ENCODE data around the gene SPTBN5. TPM values are rescaled to one million over a fixed set of nuclear protein-coding genes. Genes with fewer than 3 reads are reported as not detected.

The SPTBN5 gene
- total RNA-seq, 2 experiments from 2014 or later = 1.5 to 1.6 TPM

- CTCF ChIA-PET = no interaction called here
Measured at GRCh38 chr15:41862515-41863116, 31.2 kb downstream of the SPTBN5 start.

DNA sequence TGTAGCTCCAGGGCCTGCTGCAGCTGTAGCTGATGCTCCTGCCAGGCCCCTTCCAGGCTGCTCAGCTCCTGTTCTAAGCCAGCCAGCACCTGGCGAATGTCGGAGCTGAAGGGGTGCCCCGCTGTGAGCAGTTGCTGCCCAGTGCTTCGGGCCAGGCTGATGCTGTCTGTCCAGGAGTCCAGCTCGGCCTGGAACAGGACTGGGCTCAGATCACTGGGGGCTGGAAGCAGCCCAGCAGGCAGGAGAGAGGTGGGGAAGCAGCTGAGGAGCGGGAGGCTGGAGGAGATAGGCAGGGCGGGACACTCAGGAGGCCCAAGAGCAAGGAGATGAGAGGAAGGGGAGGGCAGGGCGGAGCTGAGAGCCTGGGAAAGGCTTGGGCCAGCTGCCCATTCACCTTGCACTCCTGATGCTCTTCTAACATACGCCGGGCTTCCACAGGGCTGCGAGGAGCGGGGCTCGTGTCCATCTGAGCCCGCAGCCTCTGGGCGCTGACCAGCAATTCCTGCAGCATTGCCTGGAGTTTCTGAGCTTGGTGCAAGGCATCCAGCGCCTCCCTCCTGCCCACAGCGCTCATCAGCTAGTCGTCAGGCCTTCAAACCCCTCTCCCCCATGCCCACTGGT is 32.0 kb downstream of the SPTBN5 start:
- POLR2A ChIA-PET = interaction anchor here (0.7 to 1.2 kb wide), 4 partner anchors 9 to 36 kb away, joined by 3 to 5 read pairs (median 3); no protein-coding TSS in a partner anchor

More at GRCh38 chr15:41862515-41863116, 31.2 kb downstream of the SPTBN5 start:
- no peak overlapping the region for H3K27ac Mint-ChIP-seq
- H3K4me1 Mint-ChIP-seq = peaks cover 4% of the 10 kb centered on the region
- no peak overlapping the region for H3K4me3 Mint-ChIP-seq
- POLR2A ChIA-PET = interaction anchor here (1.1 to 1.2 kb wide), 3 partner anchors 8 to 37 kb away, joined by 3 to 5 read pairs (median 3); no protein-coding TSS in a partner anchor
- no peaks in the 10 kb centered on the region for H3K27me3 Mint-ChIP-seq
- DNase-seq = no peak
- H3K9me3 Mint-ChIP-seq = no peaks in the 10 kb centered on the region
- no peaks in the 10 kb centered on the region for H3K36me3 Mint-ChIP-seq (ENCODE audit: low read depth)

DNA sequence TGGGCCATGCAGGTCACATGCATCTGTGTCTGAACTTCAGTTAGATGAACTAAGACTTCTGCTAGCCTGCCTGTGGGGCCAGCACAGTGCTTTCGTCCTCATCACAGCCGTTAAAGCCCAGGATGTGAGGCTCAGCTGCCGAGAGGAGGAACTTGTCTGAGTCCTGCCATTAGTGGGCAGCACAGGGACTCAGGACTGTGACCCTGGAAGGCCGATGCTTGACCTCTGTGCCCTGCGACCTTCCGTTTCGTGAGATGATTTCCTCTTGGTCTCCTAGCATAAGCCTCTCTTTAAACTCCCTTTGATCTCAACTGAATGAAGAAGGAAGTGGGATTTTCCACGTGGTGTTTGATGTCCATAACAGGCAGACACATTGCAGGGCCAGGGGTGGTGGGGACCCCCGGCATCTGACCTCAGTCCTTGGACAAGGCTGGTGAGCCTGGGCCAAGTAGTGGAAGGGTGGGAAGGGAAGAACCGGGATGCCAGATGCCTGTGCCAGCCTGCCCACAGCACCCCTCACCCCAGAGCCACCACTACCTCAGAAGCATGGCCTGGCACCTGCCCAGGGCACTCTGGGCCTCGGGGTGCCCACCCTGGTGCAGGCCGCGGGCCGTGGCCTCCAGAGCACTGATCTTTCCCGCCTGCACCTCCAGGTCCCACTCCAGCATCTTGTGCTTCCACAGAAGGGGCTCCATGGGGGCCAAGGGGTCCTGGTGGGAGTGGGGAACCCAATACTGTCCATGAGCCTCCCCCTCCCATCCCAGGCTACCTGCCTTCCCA is 33.6 kb downstream of the SPTBN5 start:
- Mint-ChIP-seq H3K4me1 (peaks cover 4% of the 10 kb centered on the region), H3K36me3 (ENCODE audit: low read depth) (no peaks in the 10 kb centered on the region), H3K4me3 (no peak overlapping the region), H3K27ac (no peak overlapping the region), H3K9me3 (no peaks in the 10 kb centered on the region), H3K27me3 (no peaks in the 10 kb centered on the region)
- no peak for DNase-seq
- ChIA-PET POLR2A (no interaction called here), CTCF (interaction anchor here (1.3 to 1.5 kb wide), 2 partner anchors 48 to 86 kb away, joined by 5 to 6 read pairs; partner anchors contain the start of gene MAPKBP1)

More for the DNA sequence above, 32.0 kb downstream of the SPTBN5 start:
- H3K27me3 Mint-ChIP-seq = no peaks in the 10 kb centered on the region
- no peaks in the 10 kb centered on the region for H3K9me3 Mint-ChIP-seq
- no peaks in the 10 kb centered on the region for H3K36me3 Mint-ChIP-seq (ENCODE audit: low read depth)
- no peak overlapping the region for H3K4me3 Mint-ChIP-seq
- H3K27ac Mint-ChIP-seq = no peak overlapping the region
- H3K4me1 Mint-ChIP-seq = peaks cover 4% of the 10 kb centered on the region
- CTCF ChIA-PET = interaction anchor here (1.3 to 1.5 kb wide), 2 partner anchors 50 to 88 kb away, joined by 5 to 6 read pairs; partner anchors contain the start of gene MAPKBP1
- no peak for DNase-seq

- no peak overlapping the region for H3K4me3 Mint-ChIP-seq
- no peak for DNase-seq
- CTCF ChIA-PET = interaction anchor here (1.3 kb wide), 1 partner anchor 46 kb away, joined by 3 read pairs; no protein-coding TSS in a partner anchor
- no peaks in the 10 kb centered on the region for H3K27me3 Mint-ChIP-seq
- H3K36me3 Mint-ChIP-seq (ENCODE audit: low read depth) = no peaks in the 10 kb centered on the region
- no peak overlapping the region for H3K27ac Mint-ChIP-seq
- no peaks in the 10 kb centered on the region for H3K9me3 Mint-ChIP-seq
- POLR2A ChIA-PET = no interaction called here
- H3K4me1 Mint-ChIP-seq = peaks cover 4% of the 10 kb centered on the region
Measured at GRCh38 chr15:41858756-41859155, 35.1 kb downstream of the SPTBN5 start.

DNA sequence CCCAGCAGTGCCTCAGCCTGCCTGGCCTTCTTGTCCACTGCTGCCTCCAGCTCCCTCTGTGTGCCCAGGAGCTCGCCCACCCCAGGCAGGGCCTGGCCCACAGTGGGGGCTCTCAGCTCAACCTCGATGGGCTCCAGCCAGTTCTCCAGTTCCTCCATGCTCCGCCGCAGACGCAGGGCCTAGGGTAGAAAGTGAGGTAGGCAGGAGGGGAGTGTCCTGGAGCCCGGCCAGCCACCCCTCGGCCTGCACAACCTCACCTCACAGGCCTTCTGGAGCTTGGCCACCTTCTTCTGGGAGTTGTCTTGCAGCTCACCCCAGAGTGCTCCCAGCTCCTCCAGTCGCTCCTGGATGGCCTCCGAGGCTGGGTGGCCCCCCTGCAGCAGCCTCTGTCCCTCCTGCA is 36.5 kb downstream of the SPTBN5 start:
- no peaks in the 10 kb centered on the region for H3K9me3 Mint-ChIP-seq
- CTCF ChIA-PET = interaction anchor here (1.1 kb wide), 1 partner anchor 83 kb away, joined by 3 read pairs; the partner anchor contains the start of gene MAPKBP1
- no peak overlapping the region for H3K27ac Mint-ChIP-seq

DNA sequence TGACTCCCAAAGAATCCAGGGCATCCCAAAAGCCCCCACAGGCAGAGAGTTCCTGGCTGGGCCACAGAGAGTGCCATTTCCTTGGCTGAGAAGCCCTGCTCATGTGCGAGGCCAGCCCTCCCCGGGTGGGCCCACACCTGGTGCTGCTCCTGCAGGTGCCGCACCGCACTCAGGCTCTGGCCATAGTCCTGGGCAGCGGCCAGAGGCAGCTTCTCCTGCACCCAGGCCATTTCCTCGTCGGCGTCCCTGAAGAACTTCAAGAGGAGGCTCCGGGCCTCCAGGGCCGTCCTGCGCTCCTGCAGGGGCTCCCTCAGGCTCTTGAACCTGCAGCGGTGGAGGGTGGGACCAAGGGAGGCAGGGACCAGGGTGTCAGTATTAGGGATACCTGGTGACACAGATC is 37.1 kb downstream of the SPTBN5 start:
- Mint-ChIP-seq H3K27ac (no peak overlapping the region), H3K27me3 (no peaks in the 10 kb centered on the region), H3K36me3 (ENCODE audit: low read depth) (no peaks in the 10 kb centered on the region), H3K4me1 (peaks cover 4% of the 10 kb centered on the region), H3K4me3 (no peak overlapping the region), H3K9me3 (no peaks in the 10 kb centered on the region)
- no peak for DNase-seq
- ChIA-PET CTCF (no interaction called here), POLR2A (no interaction called here)

More for the DNA sequence above, 36.5 kb downstream of the SPTBN5 start:
- Mint-ChIP-seq H3K36me3 (ENCODE audit: low read depth) (no peaks in the 10 kb centered on the region), H3K4me3 (no peak overlapping the region), H3K4me1 (peaks cover 4% of the 10 kb centered on the region), H3K27me3 (no peaks in the 10 kb centered on the region)
- POLR2A ChIA-PET = no interaction called here
- DNase-seq = no peak

GRCh38 chr15:41856262-41856661 is 37.6 kb downstream of the SPTBN5 start:
- Mint-ChIP-seq H3K9me3 (no peaks in the 10 kb centered on the region), H3K36me3 (ENCODE audit: low read depth) (no peaks in the 10 kb centered on the region), H3K4me1 (peaks cover 4% of the 10 kb centered on the region), H3K4me3 (no peak overlapping the region), H3K27me3 (no peaks in the 10 kb centered on the region), H3K27ac (no peak overlapping the region)
- ChIA-PET POLR2A (no interaction called here), CTCF (no interaction called here)
- DNase-seq = no peak

DNA sequence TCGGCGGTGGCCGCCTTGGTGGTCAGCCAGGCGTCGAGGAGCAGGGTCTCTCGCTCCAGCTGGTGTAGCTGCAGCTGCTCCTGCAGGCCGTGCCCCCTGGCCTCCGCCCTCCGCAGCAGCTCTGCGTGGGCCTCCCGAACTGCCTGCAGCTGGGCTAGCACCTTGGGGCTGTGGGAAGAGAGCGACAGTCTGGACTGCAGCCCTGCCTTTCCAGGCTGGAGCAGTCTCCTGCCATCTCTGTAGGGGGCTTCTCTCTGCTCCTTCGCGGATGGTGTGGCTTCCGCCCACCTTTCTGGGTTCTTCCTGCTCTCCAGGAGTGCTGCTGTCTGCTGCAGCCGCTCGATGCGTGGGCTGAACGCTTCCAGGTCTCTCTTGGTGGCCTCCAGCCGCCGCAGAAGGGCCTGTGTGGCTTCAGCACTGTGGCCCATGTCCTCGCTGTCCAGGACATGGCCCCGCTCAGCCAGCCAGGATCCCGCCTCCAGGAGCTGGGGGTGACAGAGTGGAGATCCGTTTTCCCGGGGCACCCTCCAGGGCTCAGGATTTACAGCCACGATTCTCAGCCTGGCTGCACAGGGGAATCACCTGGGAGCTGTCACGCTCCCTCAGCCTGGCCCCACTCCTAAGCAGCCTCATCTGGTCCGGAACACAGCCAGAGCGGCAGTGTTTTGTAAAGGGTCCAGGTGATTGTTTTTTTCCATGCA is 38.4 kb downstream of the SPTBN5 start:
- Mint-ChIP-seq H3K4me1 (peaks cover 2% of the 10 kb centered on the region), H3K27me3 (no peaks in the 10 kb centered on the region), H3K36me3 (ENCODE audit: low read depth) (no peaks in the 10 kb centered on the region), H3K9me3 (no peaks in the 10 kb centered on the region), H3K27ac (no peak overlapping the region), H3K4me3 (no peak overlapping the region)
- POLR2A ChIA-PET = no interaction called here
- no peak for DNase-seq
- CTCF ChIA-PET = interaction anchor here (1.5 kb wide), 1 partner anchor 49 kb away, joined by 5 read pairs; no protein-coding TSS in a partner anchor

DNA sequence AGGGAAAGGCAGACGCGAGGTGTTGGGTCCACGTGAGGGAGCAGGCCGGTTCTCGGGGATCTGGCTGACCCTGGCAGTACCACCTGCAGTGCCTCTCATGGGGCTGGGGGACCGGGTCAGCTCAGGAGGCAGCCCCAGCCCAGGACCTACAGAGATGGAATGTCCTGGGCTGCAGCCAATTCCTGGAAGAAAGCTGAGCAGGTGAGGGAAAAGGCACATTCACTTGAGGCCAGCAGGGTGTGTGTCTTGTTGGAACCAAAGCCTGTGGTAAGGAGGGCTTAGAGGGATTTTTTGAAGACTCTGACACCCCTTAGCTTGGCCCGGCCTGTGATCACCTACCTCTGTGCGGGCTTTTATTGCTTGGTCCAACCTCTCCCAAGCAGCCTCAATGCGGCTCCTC is 39.4 kb downstream of the SPTBN5 start:
- Mint-ChIP-seq H3K27ac (no peak overlapping the region), H3K4me3 (no peak overlapping the region), H3K36me3 (ENCODE audit: low read depth) (no peaks in the 10 kb centered on the region), H3K4me1 (no peaks in the 10 kb centered on the region), H3K9me3 (no peaks in the 10 kb centered on the region), H3K27me3 (no peaks in the 10 kb centered on the region)
- POLR2A ChIA-PET = no interaction called here
- DNase-seq = no peak
- CTCF ChIA-PET = interaction anchor here (1.5 kb wide), 1 partner anchor 50 kb away, joined by 5 read pairs; no protein-coding TSS in a partner anchor

GRCh38 chr15:41853831-41854230 is 40.0 kb downstream of the SPTBN5 start:
- Mint-ChIP-seq H3K27me3 (no peaks in the 10 kb centered on the region), H3K9me3 (no peaks in the 10 kb centered on the region), H3K36me3 (ENCODE audit: low read depth) (no peaks in the 10 kb centered on the region), H3K4me3 (no peak overlapping the region), H3K27ac (no peak overlapping the region), H3K4me1 (no peaks in the 10 kb centered on the region)
- CTCF ChIA-PET = interaction anchor here (0.6 to 1.5 kb wide), 2 partner anchors 51 to 291 kb away, joined by 3 to 5 read pairs; no protein-coding TSS in a partner anchor
- no peak for DNase-seq
- POLR2A ChIA-PET = interaction anchor here (1.0 to 1.4 kb wide), 4 partner anchors 9 to 22 kb away, joined by 3 to 4 read pairs (median 3); no protein-coding TSS in a partner anchor

DNA sequence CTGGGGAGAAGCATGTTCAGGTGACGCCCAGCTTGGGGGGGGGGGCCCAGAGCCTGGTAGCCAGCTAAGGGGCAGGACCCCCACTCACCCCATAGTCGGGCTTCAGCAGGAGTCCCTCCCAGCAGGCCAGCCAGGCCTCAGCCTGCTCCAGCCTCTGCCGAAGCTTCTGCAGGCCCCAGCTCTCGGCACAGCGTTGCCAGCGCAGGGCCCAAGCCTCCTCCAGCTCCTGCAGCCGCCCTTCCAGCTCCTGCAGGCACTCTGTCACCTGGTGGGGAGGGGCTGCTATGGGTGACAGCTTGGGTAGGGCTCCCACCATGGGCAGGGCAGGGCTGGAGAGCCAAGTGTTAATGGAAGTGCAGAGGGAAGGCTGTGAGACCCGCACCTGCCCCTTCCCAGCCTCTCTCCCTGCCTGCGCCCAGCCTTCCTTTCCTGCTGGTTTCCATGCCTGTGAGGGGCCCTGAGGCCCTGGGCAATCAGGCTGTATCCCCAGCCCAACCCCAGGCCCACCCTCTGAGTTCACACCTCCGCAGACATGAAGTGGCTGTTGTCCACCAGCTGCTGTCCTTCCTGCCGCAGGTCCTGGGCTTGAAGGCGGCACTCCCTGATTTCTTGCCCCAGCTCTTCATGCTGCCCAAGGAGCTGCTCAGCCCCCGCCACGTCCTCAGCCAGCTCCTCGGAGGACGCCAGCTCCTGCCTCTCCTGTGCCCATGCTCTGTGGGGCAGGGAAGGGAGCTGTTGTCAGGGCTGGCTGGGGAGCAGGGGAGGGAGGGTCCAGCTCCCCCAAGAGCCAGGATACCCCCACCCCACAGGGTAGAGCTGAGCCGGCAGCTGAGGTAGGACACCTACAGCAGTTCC is 40.9 kb downstream of the SPTBN5 start:
- no peaks in the 10 kb centered on the region for H3K27me3 Mint-ChIP-seq
- ChIA-PET POLR2A (interaction anchor here (1.0 to 1.4 kb wide), 4 partner anchors 8 to 22 kb away, joined by 3 to 4 read pairs (median 3); no protein-coding TSS in a partner anchor), CTCF (interaction anchor here (0.6 to 2.3 kb wide), 3 partner anchors 80 to 387 kb away, joined by 3 to 5 read pairs (median 3); no protein-coding TSS in a partner anchor)
- no peaks in the 10 kb centered on the region for H3K9me3 Mint-ChIP-seq
- no peaks in the 10 kb centered on the region for H3K4me1 Mint-ChIP-seq
- H3K36me3 Mint-ChIP-seq (ENCODE audit: low read depth) = peaks cover 6% of the 10 kb centered on the region
- H3K4me3 Mint-ChIP-seq = no peak overlapping the region
- DNase-seq = no peak
- no peak overlapping the region for H3K27ac Mint-ChIP-seq

All from activated CD4-positive, alpha-beta memory T cell treated with anti-CD3 and anti-CD28 coated beads, Interleukin-2, amount 10 ng/mL, durations not matched to agents 7 days and 5 days (primary cell).